SK-N-SH (cell line): ENCODE results near the gene AUTS2. TPM values are rescaled to one million over a fixed set of nuclear protein-coding genes. Genes with fewer than 3 reads are reported as not detected.

Experiments
- CTCF ChIA-PET: fragments of 300-600, 350-600 bp; formaldehyde crosslinking; extraction: SDS; loops from one replicate; lab custom pipeline; 2021; lab: Yijun Ruan, JAX
- POLR2A ChIA-PET: fragments of 350-600 bp; sonication (Branson Sonifier 250); formaldehyde crosslinking; extraction: SDS; loops from one replicate; lab custom pipeline; 2020; ENCODE audit warnings: antibody characterized with exemption, inconsistent platforms; lab: Yijun Ruan, JAX
- DNase-seq: peaks from one replicate; pipeline ENCODE4 v3.0.0; 2012
- H2AFZ ChIP-seq: fragments of 200-600 bp; sonication (generic); 2 replicates; pipeline ENCODE4 v1.8.1; 2016; ENCODE audit warnings: antibody characterized with exemption, mild to moderate bottlenecking, low read depth
- H3F3A ChIP-seq: fragments of 200-600 bp; sonication (generic); replicated peaks from 2 replicates; pipeline ENCODE3; 2016; ENCODE audit warnings: antibody characterized with exemption, mild to moderate bottlenecking; ENCODE audit not compliant: insufficient read depth
- H3K27ac ChIP-seq, 2 experiments: fragments of 200-500 bp in 1 of 2; fragments of 200-600 bp in 1 of 2; sonication (Bioruptor generic) in 1 of 2; sonication (generic), shearing (Covaris generic) in 1 of 2; 2 replicates each; pipeline versions ENCODE4 v1.5.1 to v1.6.1; 2014 to 2016; ENCODE audit warnings: low read depth in 2 of 2, inconsistent platforms in 1 of 2, low read length in 1 of 2, mild to moderate bottlenecking in 1 of 2, mixed read lengths in 1 of 2
- H3K27me3 ChIP-seq: fragments of 200-600 bp; sonication (generic), shearing (Covaris generic); 2 replicates; pipeline ENCODE4 v1.6.1; 2016; ENCODE audit warnings: mixed run types; ENCODE audit not compliant: insufficient read depth
- H3K36me3 ChIP-seq, 2 experiments: fragments of 200-500 bp in 1 of 2; fragments of 200-600 bp in 1 of 2; sonication (Bioruptor generic) in 1 of 2; sonication (generic) in 1 of 2; replicated peaks in 1 of 2; 2 replicates each; pipeline versions ENCODE3 to v1.5.1; 2014 to 2016; ENCODE audit warnings: low read length in 1 of 2, mild to moderate bottlenecking in 1 of 2; ENCODE audit not compliant: insufficient read depth in 2 of 2, control insufficient read depth in 1 of 2
- H3K4me1 ChIP-seq, 2 experiments: fragments of 200-500 bp in 1 of 2; fragments of 200-600 bp in 1 of 2; sonication (Bioruptor generic) in 1 of 2; sonication (generic), shearing (Covaris generic) in 1 of 2; 2 replicates each; pipeline versions ENCODE4 v1.5.1 to v1.6.1; 2014 to 2016; ENCODE audit warnings: low read depth in 1 of 2, low read length in 1 of 2, mixed run types in 1 of 2; ENCODE audit not compliant: insufficient read depth in 2 of 2, control insufficient read depth in 1 of 2
- H3K4me2 ChIP-seq: fragments of 200-600 bp; sonication (generic), shearing (Covaris generic); 2 replicates; pipeline ENCODE4 v1.6.1; 2017; ENCODE audit warnings: mixed run types
- H3K4me3 ChIP-seq, 2 experiments: fragments of 200-500 bp in 1 of 2; fragments of 200-600 bp in 1 of 2; sonication (Bioruptor generic) in 1 of 2; sonication (generic), shearing (Covaris generic) in 1 of 2; 2 replicates each; pipeline versions ENCODE4 v1.5.1 to v1.8.1; 2014 to 2016; ENCODE audit warnings: low read depth in 2 of 2, inconsistent platforms in 1 of 2, low read length in 1 of 2, mild to moderate bottlenecking in 1 of 2, mixed read lengths in 1 of 2, moderate library complexity in 1 of 2
- H3K79me2 ChIP-seq: fragments of 200-600 bp; sonication (generic); 2 replicates; pipeline ENCODE4 v1.8.1; 2017; ENCODE audit warnings: mild to moderate bottlenecking; ENCODE audit not compliant: insufficient read depth
- H3K9ac ChIP-seq: fragments of 200-600 bp; sonication (generic); 2 replicates; pipeline ENCODE4 v1.6.1; 2017; ENCODE audit warnings: mixed run types
- H3K9me2 ChIP-seq: fragments of 200-600 bp; sonication (generic); 2 replicates; pipeline ENCODE4 v1.6.1; 2017; ENCODE audit warnings: mixed run types
- H3K9me3 ChIP-seq: fragments of 200-600 bp; sonication (generic); 2 replicates; pipeline ENCODE4 v1.6.1; 2017; ENCODE audit warnings: mixed run types, mild to moderate bottlenecking, moderate library complexity
- H4K20me1 ChIP-seq: fragments of 200-600 bp; sonication (generic); 2 replicates; pipeline ENCODE4 v1.6.1; 2017; ENCODE audit warnings: mild to moderate bottlenecking, mixed run types; ENCODE audit not compliant: insufficient read depth
- FOSL2 ChIP-seq: IDR thresholded peaks from 2 replicates; pipeline ENCODE4 v1.4.0; 2012; ENCODE audit warnings: low read depth, mild to moderate bottlenecking, moderate library complexity, borderline replicate concordance
- FOXJ3 ChIP-seq: sonication (generic); formaldehyde crosslinking; IDR thresholded peaks from 2 replicates; pipeline ENCODE4 v1.5.1; 2020; ENCODE audit warnings: mild to moderate bottlenecking, missing genetic modification reagents
- FOXM1 ChIP-seq: IDR thresholded peaks from 2 replicates; pipeline ENCODE4 v1.4.0; 2012; ENCODE audit warnings: low read depth, mild to moderate bottlenecking
- JUND ChIP-seq: IDR thresholded peaks from 2 replicates; pipeline ENCODE4 v1.4.0; 2012
- MXI1 ChIP-seq: IDR thresholded peaks from 2 replicates; pipeline ENCODE4 v1.6.1; 2012; ENCODE audit warnings: mild to moderate bottlenecking, low read depth, low read length, improper control_type of control experiment
- NFIC ChIP-seq: IDR thresholded peaks from 2 replicates; pipeline ENCODE4 v1.4.0; 2012; ENCODE audit warnings: borderline replicate concordance
- RAD21 ChIP-seq: IDR thresholded peaks from 2 replicates; pipeline ENCODE4 v1.6.1; 2012; ENCODE audit warnings: mild to moderate bottlenecking, low read length
- RCOR1 ChIP-seq: fragments of 150-350 bp; IDR thresholded peaks from 2 replicates; pipeline ENCODE4 v1.6.1; 2017; ENCODE audit warnings: antibody characterized with exemption, low read length
- SIN3A ChIP-seq: IDR thresholded peaks from 2 replicates; pipeline ENCODE4 v1.6.1; 2012; ENCODE audit warnings: low read depth, mild to moderate bottlenecking, low read length, moderate library complexity, borderline replicate concordance
- SMC3 ChIP-seq: IDR thresholded peaks from 2 replicates; pipeline ENCODE4 v1.6.1; 2012; ENCODE audit warnings: low read depth, low read length, improper control_type of control experiment
- USF1 ChIP-seq: IDR thresholded peaks from 2 replicates; pipeline ENCODE4 v1.4.0; 2012; ENCODE audit warnings: low read depth, borderline replicate concordance
- WGBS: methylation state at CpG from one replicate; pipeline ENCODE4 v1.1.6; 2017; ENCODE audit warnings: low lambda C conversion rate; 5-methylcytosine and 5-hydroxymethylcytosine counted together
- polyA plus RNA-seq, 3 experiments: library from polyadenylated mRNA; depleted of rRNA; stranded (reverse); fragments of >200 nt; gene quantifications; 2 replicates each; pipeline ENCODE4 v1.2.3, GENCODE V29; 2012
- TF ChIP-seq, protein P1 (sequence below): fragments of 200-600 bp; sonication (generic); IDR thresholded peaks from 2 replicates; pipeline ENCODE4 v1.6.1; 2017; ENCODE audit warnings: antibody characterized with exemption, mild to moderate bottlenecking, moderate library complexity

The AUTS2 gene
- polyA plus RNA-seq, 1 of the 3 experiments (the other 2 are of a cell fraction) = 15.6 TPM

DNA sequence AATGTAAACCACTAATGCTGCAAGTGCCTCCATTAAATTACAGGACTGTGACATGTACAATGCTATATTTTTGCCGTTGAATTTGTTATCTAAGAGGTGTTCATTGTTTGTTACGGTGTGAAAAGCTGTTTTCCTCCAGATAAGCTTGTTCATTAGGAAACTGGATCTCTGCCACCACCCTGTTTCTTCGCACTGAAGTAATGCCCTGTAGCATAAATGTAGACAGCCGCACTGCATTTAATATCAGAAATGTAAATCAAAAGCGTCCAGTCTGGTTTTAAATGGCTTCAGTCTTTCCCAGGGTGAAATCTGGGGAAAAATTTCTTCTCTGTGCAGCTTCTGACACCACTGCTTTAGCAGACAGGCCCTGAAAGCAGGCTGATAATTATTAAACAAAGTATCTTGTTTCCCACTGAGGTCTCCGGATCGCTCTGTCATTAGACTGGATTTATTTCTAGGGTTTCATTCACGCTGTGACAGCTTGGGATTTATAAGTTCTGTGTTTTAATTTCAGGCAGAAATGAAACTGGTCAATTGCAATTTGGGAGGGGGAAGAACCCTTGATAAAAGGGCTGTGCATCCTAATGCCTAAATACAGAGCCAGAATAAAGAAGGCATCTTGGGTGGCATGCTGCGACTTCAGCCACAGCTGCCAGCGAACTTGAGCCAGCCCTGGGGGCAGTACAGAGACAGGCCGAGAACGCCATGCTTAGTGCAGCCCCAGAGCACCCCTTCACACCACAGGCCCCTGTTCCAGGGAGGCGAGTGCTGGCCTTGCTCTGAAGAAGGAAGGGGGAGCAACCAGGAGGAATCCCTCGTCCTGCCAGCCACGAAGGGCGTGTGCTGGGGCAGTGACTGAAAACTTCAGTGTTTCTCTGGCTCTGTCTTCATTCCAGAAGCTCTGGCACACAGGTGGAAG is 985.9 kb downstream of the AUTS2 start (continued):
- TF ChIP-seq RCOR1 = peak; percentile 66
- no peak for TF ChIP-seq FOSL2
- TF ChIP-seq RAD21 = peak; percentile 22; the same call in 1 of the 2 replicates
- TF ChIP-seq FOXM1 = no peak
- TF ChIP-seq SIN3A = no peak
- no peak for TF ChIP-seq JUND
- peak; percentile 58; the same call in 1 of the 2 replicates for TF ChIP-seq MXI1
- peak; percentile 75; the same call in 1 of the 2 replicates for TF ChIP-seq FOXJ3 (CRISPR knock-in tag)
- no peak for TF ChIP-seq USF1

GRCh38 chr7:70585071-70585470 is 986.8 kb downstream of the AUTS2 start:
- Histone ChIP-seq H2AFZ (no peak overlapping the region), H3K9me2 (no peaks in the 10 kb centered on the region), H3K27ac (peak overlapping the region in 1 of 2 experiments; percentile 94; a peak in 2 of 4 replicates), H3K36me3 (no peaks in the 10 kb centered on the region), H3F3A (peaks cover 9% of the 10 kb centered on the region), H3K27me3 (no peaks in the 10 kb centered on the region), H3K4me3 (no peak overlapping the region), H3K9me3 (no peaks in the 10 kb centered on the region)
- POLR2A ChIA-PET = interaction anchor here (1.1 to 2.5 kb wide), 2 partner anchors 109 to 112 kb away, joined by 5 to 10 read pairs; no protein-coding TSS in a partner anchor
- 84% methylated on average over 4 of the region's 4 CpGs for WGBS
- DNase-seq = peak; percentile 66
- TF ChIP-seq RAD21 (peak; percentile 66), NFIC (no peak), SMC3 (peak; percentile 44)
- TF ChIP-seq, protein P1, sequence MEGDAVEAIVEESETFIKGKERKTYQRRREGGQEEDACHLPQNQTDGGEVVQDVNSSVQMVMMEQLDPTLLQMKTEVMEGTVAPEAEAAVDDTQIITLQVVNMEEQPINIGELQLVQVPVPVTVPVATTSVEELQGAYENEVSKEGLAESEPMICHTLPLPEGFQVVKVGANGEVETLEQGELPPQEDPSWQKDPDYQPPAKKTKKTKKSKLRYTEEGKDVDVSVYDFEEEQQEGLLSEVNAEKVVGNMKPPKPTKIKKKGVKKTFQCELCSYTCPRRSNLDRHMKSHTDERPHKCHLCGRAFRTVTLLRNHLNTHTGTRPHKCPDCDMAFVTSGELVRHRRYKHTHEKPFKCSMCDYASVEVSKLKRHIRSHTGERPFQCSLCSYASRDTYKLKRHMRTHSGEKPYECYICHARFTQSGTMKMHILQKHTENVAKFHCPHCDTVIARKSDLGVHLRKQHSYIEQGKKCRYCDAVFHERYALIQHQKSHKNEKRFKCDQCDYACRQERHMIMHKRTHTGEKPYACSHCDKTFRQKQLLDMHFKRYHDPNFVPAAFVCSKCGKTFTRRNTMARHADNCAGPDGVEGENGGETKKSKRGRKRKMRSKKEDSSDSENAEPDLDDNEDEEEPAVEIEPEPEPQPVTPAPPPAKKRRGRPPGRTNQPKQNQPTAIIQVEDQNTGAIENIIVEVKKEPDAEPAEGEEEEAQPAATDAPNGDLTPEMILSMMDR = peak; percentile 29
- TF ChIP-seq, all 33 proteins: peak for 3
- H3K9ac ChIP-seq = no peak overlapping the region
- no peaks in the 10 kb centered on the region for H4K20me1 ChIP-seq
- H3K79me2 ChIP-seq = no peaks in the 10 kb centered on the region
- no peak overlapping the region for H3K4me2 ChIP-seq
- CTCF ChIA-PET = interaction anchor here (0.7 to 5.2 kb wide), 32 partner anchors 10 to 650 kb away, joined by 3 to 100 read pairs (median 4); no protein-coding TSS in a partner anchor
- peaks cover 0 to 33% of the 10 kb centered on the region in 2 experiments; a peak in 2 of 4 replicates for H3K4me1 ChIP-seq
